Ovary (tissue), 9 donors: ENCODE data around the gene SPACA9. TPM values are rescaled to one million over a fixed set of nuclear protein-coding genes. Genes with fewer than 3 reads are reported as not detected.

Source experiments
- DNase-seq, 5 donors: peaks; one replicate each; pipeline ENCODE4 v3.0.0-alpha.2; 2019 to 2020
- H3K27ac ChIP-seq, 2 donors: fragments of 200-600 bp; one replicate each; pipeline versions ENCODE4 v1.5.1 to v1.8.0; 2019 to 2022
- H3K27me3 ChIP-seq: fragments of 200-600 bp; one replicate; pipeline ENCODE4 v1.8.0; 2022
- H3K36me3 ChIP-seq: fragments of 200-600 bp; sonication (generic); one replicate; pipeline ENCODE4 v1.5.1; 2019
- H3K4me1 ChIP-seq: one replicate; pipeline ENCODE4 v1.8.1; 2013; ENCODE audit warnings: mild to moderate bottlenecking, moderate library complexity; ENCODE audit not compliant: insufficient read depth
- H3K4me3 ChIP-seq: fragments of 200-600 bp; sonication (generic); one replicate; pipeline ENCODE4 v1.5.1; 2017
- H3K9me3 ChIP-seq, 2 donors: fragments of 200-600 bp in 1 of 2; sonication (generic) in 1 of 2; one replicate each; pipeline versions ENCODE4 v1.5.1 to v1.8.1; 2013 to 2019; ENCODE audit warnings: mild to moderate bottlenecking in 1 of 2, moderate library complexity in 1 of 2
- EP300 ChIP-seq: sonication (generic); formaldehyde crosslinking; IDR thresholded peaks from one replicate; pipeline ENCODE4 v1.6.1; 2017; ENCODE audit warnings: antibody characterized with exemption
- POLR2A ChIP-seq: fragments of 450-650 bp; IDR thresholded peaks from one replicate; pipeline ENCODE4 v1.6.1; 2017; ENCODE audit warnings: antibody characterized with exemption, mild to moderate bottlenecking, moderate library complexity
- WGBS, 3 donors: extraction: QIAGEN DNeasy Blood & Tissue Kit in 1 of 3; methylation state at CpG; one replicate each; pipeline versions ENCODE4 v1.1.5 to v1.1.7; 2013 to 2017; 5-methylcytosine and 5-hydroxymethylcytosine counted together
- intact Hi-C, 4 donors: fragments of 100-400 bp; cut with DNase I; formaldehyde crosslinking; loops; one replicate each; pipeline versions ENCODE4 v1.11.0 to v1.15.1; 2022 to 2023
- polyA plus RNA-seq, 2 donors: library from polyadenylated mRNA; stranded (reverse); fragments of 200-250 nt in 1 of 2; fragments of 350-450 nt in 1 of 2; fragmentation: Illumina TruSeq in 1 of 2; extraction: RNeasy Lipid Tissue Mini Kit (QIAGEN cat#74804) in 1 of 2; gene quantifications; one replicate each; pipeline ENCODE4 v1.2.3, GENCODE V29; 2013 to 2014
- total RNA-seq, 7 donors: library from RNA; depleted of rRNA in 2 of 7; stranded (reverse); fragments of >200 nt in 2 of 7; fragmentation: NEBNext Ultra II Directional in 3 of 7; extraction: Animal tissue kit (Norgen Biotek cat#: 25700) in 3 of 7; gene quantifications; one replicate each; pipeline versions ENCODE4 v1.1.0 to v1.2.4, GENCODE V29; 2016 to 2023
- TF ChIP-seq, protein P1 (sequence below), 3 donors: fragments of 450-650 bp in 2 of 3; fragments of 200-600 bp in 1 of 3; IDR thresholded peaks; one replicate each; pipeline versions ENCODE4 v1.5.1 to v1.8.0; 2016 to 2022; ENCODE audit warnings: antibody characterized with exemption in 3 of 3, mild to moderate bottlenecking in 1 of 3
- donor health status: DM: no; HTN: no; CAD: no; lungs with moderate emphysema.
- donor health status: DM: no; HTN: no; CAD: no.
- donor health status: Bipolar disorder and iron deficiency.
- donor health status: DM: yes; HTN: yes; CAD: no.
- donor health status: DM: no; HTN: no; CAD: no.
- donor health status: DM: yes; HTN: yes; CAD: no.

The SPACA9 gene
- total and polyA plus RNA-seq, 9 donors: 4.6 to 22.4 (median 8.6) TPM

DNA sequence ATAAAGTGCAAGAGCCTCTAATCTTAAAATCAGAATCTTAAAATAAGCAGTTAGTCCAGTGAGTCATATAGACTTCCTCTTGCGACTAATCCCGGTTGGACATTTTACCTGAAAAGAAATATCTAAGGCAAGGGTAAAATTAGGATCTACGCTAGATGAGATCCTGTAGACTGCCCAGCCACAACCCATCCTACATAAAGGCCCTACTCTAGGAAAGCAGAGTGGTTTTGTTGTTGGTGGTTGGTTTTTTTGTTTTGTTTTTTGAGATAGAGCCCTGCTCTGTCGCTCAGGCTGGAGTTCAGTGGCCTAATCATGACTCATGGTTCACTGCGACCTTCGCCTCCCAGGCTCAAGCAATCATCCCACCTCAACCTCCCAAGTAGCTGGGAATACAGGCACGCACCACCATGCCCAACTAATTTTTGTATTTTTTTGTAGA, 58.8 kb downstream of the SPACA9 start:
- H3K9me3 ChIP-seq: no peaks in the 10 kb centered on the region
- intact Hi-C loops: no loop called here
- DNase-seq: no peak

DNA sequence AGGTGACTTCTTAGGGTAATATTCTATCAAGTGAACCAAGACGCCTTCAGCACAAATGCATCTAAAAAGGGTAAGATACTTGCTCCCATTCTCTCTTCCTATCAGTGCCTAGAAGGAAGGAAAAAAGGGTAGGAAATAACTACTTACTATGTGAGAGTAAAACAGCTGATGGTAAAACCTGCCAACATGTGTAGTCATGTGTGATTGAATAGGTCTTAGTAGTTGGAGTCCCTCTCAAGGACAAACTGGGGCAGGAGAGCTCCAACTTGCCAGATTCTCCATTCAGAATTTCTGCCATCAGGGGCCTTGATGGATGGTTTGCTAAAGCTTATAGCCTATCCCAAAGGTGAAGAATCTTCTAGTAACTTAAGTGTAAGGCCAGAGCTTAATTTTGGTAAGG, 60.5 kb downstream of the SPACA9 start:
- Histone ChIP-seq H3K9me3 (no peaks in the 10 kb centered on the region), H3K36me3 (no peaks in the 10 kb centered on the region), H3K4me1 (peaks cover 5% of the 10 kb centered on the region), H3K27me3 (no peaks in the 10 kb centered on the region), H3K27ac (no peak overlapping the region), H3K4me3 (no peak overlapping the region)
- intact Hi-C loops: no loop called here
- TF ChIP-seq EP300 (no peak), POLR2A (no peak)
- TF ChIP-seq, protein P1, sequence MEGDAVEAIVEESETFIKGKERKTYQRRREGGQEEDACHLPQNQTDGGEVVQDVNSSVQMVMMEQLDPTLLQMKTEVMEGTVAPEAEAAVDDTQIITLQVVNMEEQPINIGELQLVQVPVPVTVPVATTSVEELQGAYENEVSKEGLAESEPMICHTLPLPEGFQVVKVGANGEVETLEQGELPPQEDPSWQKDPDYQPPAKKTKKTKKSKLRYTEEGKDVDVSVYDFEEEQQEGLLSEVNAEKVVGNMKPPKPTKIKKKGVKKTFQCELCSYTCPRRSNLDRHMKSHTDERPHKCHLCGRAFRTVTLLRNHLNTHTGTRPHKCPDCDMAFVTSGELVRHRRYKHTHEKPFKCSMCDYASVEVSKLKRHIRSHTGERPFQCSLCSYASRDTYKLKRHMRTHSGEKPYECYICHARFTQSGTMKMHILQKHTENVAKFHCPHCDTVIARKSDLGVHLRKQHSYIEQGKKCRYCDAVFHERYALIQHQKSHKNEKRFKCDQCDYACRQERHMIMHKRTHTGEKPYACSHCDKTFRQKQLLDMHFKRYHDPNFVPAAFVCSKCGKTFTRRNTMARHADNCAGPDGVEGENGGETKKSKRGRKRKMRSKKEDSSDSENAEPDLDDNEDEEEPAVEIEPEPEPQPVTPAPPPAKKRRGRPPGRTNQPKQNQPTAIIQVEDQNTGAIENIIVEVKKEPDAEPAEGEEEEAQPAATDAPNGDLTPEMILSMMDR (IDR thresholded peaks at IDR 0.05): no peak
- 95 to 100% (median 96%) methylated on average over 1 of the region's 1 CpG for WGBS, 3 donors
- no peak for DNase-seq

More for the DNA sequence above, 58.8 kb downstream of the SPACA9 start:
- no peak overlapping the region for H3K4me3 ChIP-seq
- peaks cover 2% of the 10 kb centered on the region for H3K4me1 ChIP-seq
- TF ChIP-seq, protein P1 (IDR thresholded peaks at IDR 0.05): no peak
- no peak for TF ChIP-seq EP300
- no peak for TF ChIP-seq POLR2A
- H3K27ac ChIP-seq: no peak overlapping the region
- no peaks in the 10 kb centered on the region for H3K27me3 ChIP-seq
- 88 to 91% (median 89%) methylated on average over 7 of the region's 7 CpGs for WGBS, 3 donors
- H3K36me3 ChIP-seq: no peaks in the 10 kb centered on the region

Other genes starting within 250 kb of the SPACA9 start
- gene DDX31, start 208.9 kb upstream of the SPACA9 start, total RNA-seq: 10 to 100 TPM in 6 of 7 donors, 1 to 10 TPM in 1; 9.7 to 19.6 (median 16.4) TPM
- 10 to 100 TPM; 10.6 to 11.0 TPM for gene DDX31, start 208.9 kb upstream of the SPACA9 start, polyA plus RNA-seq
- 10 to 100 TPM in 6 of 7 donors, 1 to 10 TPM in 1; 9.8 to 19.4 (median 17.8) TPM for gene GTF3C4, start 208.4 kb upstream of the SPACA9 start, total RNA-seq
- 10 to 100 TPM in 1 of 2 donors, 1 to 10 TPM in 1; 7.0 to 14.6 TPM for gene GTF3C4, start 208.4 kb upstream of the SPACA9 start, polyA plus RNA-seq
- gene AK8, start 614 bp upstream of the SPACA9 start, total RNA-seq: 1 to 10 TPM in 5 of 7 donors, under 1 TPM in 2; 0.36 to 9.8 (median 1.6) TPM
- gene AK8, start 614 bp upstream of the SPACA9 start, polyA plus RNA-seq: 1 to 10 TPM in 1 of 2 donors, under 1 TPM in 1; 0.64 to 2.7 TPM
- gene TSC1, start 65.7 kb downstream of the SPACA9 start, total RNA-seq: 10 to 100 TPM; 24.4 to 49.1 (median 42.0) TPM
- 10 to 100 TPM; 18.9 to 32.9 TPM for gene TSC1, start 65.7 kb downstream of the SPACA9 start, polyA plus RNA-seq
- gene GFI1B, start 99.8 kb downstream of the SPACA9 start, total RNA-seq: not detected
- under 1 TPM in 1 of 2 donors, not detected in 1; 0.05 TPM for gene GFI1B, start 99.8 kb downstream of the SPACA9 start, polyA plus RNA-seq
- 10 to 100 TPM; 44.2 to 61.4 (median 52.2) TPM for gene GTF3C5, start 152.1 kb downstream of the SPACA9 start, total RNA-seq
- gene GTF3C5, start 152.1 kb downstream of the SPACA9 start, polyA plus RNA-seq: 10 to 100 TPM; 32.3 to 71.6 TPM
- gene CEL, start 183.1 kb downstream of the SPACA9 start, total RNA-seq: 10 to 100 TPM in 1 of 7 donors, 1 to 10 TPM in 6; 1.8 to 13.6 (median 2.9) TPM
- gene CEL, start 183.1 kb downstream of the SPACA9 start, polyA plus RNA-seq: 1 to 10 TPM; 1.3 TPM
- gene RALGDS, start 242.3 kb downstream of the SPACA9 start, total RNA-seq: 100 to 1,000 TPM in 1 of 7 donors, 10 to 100 TPM in 6; 26.6 to 139 (median 48.8) TPM
- 10 to 100 TPM; 26.2 to 55.4 TPM for gene RALGDS, start 242.3 kb downstream of the SPACA9 start, polyA plus RNA-seq